A673 (cell line): ENCODE data around the gene ATP1A2.

Experiments used
- EZH2 ChIP-seq: fragments of 200-600 bp; sonication (generic); IDR thresholded peaks from 2 replicates; pipeline ENCODE4 v1.6.1; 2017; ENCODE audit warnings: borderline replicate concordance, low read depth, mild to moderate bottlenecking, mixed read lengths, antibody characterized with exemption, low read length; ENCODE audit not compliant: poor library complexity, severe bottlenecking
- TF ChIP-seq, protein P1 (sequence below): fragments of 300-800, 200-600 bp; sonication (generic); conservative IDR thresholded peaks from 2 replicates; pipeline ENCODE4 v1.5.1; 2017; ENCODE audit warnings: low read depth, mild to moderate bottlenecking, antibody characterized with exemption, low read length, moderate library complexity, mixed read lengths

GRCh38 chr1:160186246-160186645, 70.7 kb downstream of the ATP1A2 start:
- TF ChIP-seq, protein P1, sequence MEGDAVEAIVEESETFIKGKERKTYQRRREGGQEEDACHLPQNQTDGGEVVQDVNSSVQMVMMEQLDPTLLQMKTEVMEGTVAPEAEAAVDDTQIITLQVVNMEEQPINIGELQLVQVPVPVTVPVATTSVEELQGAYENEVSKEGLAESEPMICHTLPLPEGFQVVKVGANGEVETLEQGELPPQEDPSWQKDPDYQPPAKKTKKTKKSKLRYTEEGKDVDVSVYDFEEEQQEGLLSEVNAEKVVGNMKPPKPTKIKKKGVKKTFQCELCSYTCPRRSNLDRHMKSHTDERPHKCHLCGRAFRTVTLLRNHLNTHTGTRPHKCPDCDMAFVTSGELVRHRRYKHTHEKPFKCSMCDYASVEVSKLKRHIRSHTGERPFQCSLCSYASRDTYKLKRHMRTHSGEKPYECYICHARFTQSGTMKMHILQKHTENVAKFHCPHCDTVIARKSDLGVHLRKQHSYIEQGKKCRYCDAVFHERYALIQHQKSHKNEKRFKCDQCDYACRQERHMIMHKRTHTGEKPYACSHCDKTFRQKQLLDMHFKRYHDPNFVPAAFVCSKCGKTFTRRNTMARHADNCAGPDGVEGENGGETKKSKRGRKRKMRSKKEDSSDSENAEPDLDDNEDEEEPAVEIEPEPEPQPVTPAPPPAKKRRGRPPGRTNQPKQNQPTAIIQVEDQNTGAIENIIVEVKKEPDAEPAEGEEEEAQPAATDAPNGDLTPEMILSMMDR = no peak
- no peak for TF ChIP-seq EZH2
